Measurements from ENCODE around the gene FOXP1.
"Not testable (repeated sequence)": the region's sequence is repeated elsewhere in the genome, so short reads cannot be mapped to it uniquely, and the experiment has no call there.

The FOXP1 gene

GRCh38 chr3:71360764-71361163 lies 222.8 kb downstream of the FOXP1 start:
- no peak for DNase-seq

- no peak for DNase-seq
These were observed 223.3 kb downstream of the FOXP1 start for GRCh38 chr3:71360180-71360579.

- no peak for DNase-seq
These were observed 225.3 kb downstream of the FOXP1 start for GRCh38 chr3:71358243-71358642.

- DNase-seq, result no peak
These were observed 227.3 kb downstream of the FOXP1 start for GRCh38 chr3:71356265-71356664.

- DNase-seq, result no peak
These were observed 227.7 kb downstream of the FOXP1 start for GRCh38 chr3:71355862-71356261.

GRCh38 chr3:71355037-71355436 lies 228.5 kb downstream of the FOXP1 start:
- no peak for DNase-seq

GRCh38 chr3:71351403-71352149 lies 232.0 kb downstream of the FOXP1 start:
- no peak for DNase-seq

GRCh38 chr3:71350998-71351397 lies 232.5 kb downstream of the FOXP1 start:
- DNase-seq, result no peak

- DNase-seq, result no peak
These were observed 234.7 kb downstream of the FOXP1 start for GRCh38 chr3:71348831-71349230.

GRCh38 chr3:71348001-71348632 lies 235.4 kb downstream of the FOXP1 start:
- DNase-seq, result no peak

GRCh38 chr3:71346061-71346460 lies 237.5 kb downstream of the FOXP1 start:
- no peak for DNase-seq

GRCh38 chr3:71345429-71346040 lies 238.0 kb downstream of the FOXP1 start:
- no peak for DNase-seq

GRCh38 chr3:71341721-71342120 lies 241.8 kb downstream of the FOXP1 start:
- no peak for DNase-seq

GRCh38 chr3:71339049-71339448 lies 244.5 kb downstream of the FOXP1 start:
- no peak for DNase-seq

GRCh38 chr3:71332813-71333212 lies 250.7 kb downstream of the FOXP1 start:
- no peak for DNase-seq

- DNase-seq, result no peak
These were observed 252.6 kb downstream of the FOXP1 start for GRCh38 chr3:71330909-71331308.

- DNase-seq, result no peak
These were observed 253.0 kb downstream of the FOXP1 start for GRCh38 chr3:71330505-71330904.

GRCh38 chr3:71329817-71330216 lies 253.7 kb downstream of the FOXP1 start:
- DNase-seq, result no peak

- DNase-seq, result no peak
These were observed 254.6 kb downstream of the FOXP1 start for GRCh38 chr3:71328926-71329325.

GRCh38 chr3:71327936-71328335 lies 255.6 kb downstream of the FOXP1 start:
- no peak for DNase-seq

- no peak for DNase-seq
These were observed 257.8 kb downstream of the FOXP1 start for GRCh38 chr3:71325715-71326114.

GRCh38 chr3:71324224-71324623 lies 259.3 kb downstream of the FOXP1 start:
- not testable (repeated sequence) for DNase-seq

GRCh38 chr3:71323558-71323957 lies 260.0 kb downstream of the FOXP1 start:
- DNase-seq, result no peak

GRCh38 chr3:71322154-71322553 lies 261.4 kb downstream of the FOXP1 start:
- no peak for DNase-seq
